ENCODE results near the gene ARHGEF2.
"Not testable (repeated sequence)": the region's sequence is repeated elsewhere in the genome, so short reads cannot be mapped to it uniquely, and the experiment has no call there.

The ARHGEF2 gene

GRCh38 chr1:155942578-155943141, 35.7 kb downstream of the ARHGEF2 start:
- no peak for DNase-seq (ENCODE audit: low spot score)

DNA sequence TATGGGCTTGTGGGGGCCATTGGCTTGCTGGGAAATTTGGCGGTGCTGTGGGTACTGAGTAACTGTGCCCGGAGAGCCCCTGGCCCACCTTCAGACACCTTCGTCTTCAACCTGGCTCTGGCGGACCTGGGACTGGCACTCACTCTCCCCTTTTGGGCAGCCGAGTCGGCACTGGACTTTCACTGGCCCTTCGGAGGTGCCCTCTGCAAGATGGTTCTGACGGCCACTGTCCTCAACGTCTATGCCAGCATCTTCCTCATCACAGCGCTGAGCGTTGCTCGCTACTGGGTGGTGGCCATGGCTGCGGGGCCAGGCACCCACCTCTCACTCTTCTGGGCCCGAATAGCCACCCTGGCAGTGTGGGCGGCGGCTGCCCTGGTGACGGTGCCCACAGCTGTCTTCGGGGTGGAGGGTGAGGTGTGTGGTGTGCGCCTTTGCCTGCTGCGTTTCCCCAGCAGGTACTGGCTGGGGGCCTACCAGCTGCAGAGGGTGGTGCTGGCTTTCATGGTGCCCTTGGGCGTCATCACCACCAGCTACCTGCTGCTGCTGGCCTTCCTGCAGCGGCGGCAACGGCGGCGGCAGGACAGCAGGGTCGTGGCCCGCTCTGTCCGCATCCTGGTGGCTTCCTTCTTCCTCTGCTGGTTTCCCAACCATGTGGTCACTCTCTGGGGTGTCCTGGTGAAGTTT, 36.4 kb downstream of the ARHGEF2 start:
- no peak for DNase-seq (ENCODE audit: low spot score)

- no peak for DNase-seq (ENCODE audit: low spot score)
Measured at GRCh38 chr1:155940993-155941844, 37.1 kb downstream of the ARHGEF2 start, which contains the start of gene RXFP4. Gene RXFP4 (plus strand): TSS chr1:155941638. CDS start chr1:155941710, 72 bp downstream.

DNA sequence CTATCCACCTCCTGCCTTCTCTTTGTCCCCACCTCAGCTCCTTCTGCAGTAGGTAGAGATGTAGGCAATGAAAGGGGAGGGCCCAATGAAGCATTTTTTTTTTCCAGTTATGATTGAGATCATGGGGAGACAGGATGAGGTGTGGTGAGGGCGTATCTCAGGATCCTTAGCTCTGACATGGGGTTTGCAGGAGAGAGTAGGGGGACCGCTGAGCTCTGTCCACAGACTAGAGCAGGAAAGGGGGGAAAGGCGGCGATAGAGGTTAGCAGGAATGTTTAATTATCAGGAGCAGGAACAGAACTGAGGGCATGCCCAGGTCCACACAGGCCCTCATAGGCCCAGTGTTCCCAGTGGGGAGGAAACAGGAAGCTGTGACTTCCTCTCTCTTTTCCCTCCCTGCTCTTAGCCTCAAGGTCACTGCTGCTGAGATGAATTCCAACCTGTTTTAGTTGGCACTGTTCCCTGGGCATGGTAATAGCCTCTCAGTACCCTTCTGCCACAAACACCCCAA, 37.8 kb downstream of the ARHGEF2 start:
- no peak for DNase-seq (ENCODE audit: low spot score)

- peak; percentile 74 for DNase-seq (ENCODE audit: low spot score)
Measured at GRCh38 chr1:155938220-155938627, 40.1 kb downstream of the ARHGEF2 start.

DNA sequence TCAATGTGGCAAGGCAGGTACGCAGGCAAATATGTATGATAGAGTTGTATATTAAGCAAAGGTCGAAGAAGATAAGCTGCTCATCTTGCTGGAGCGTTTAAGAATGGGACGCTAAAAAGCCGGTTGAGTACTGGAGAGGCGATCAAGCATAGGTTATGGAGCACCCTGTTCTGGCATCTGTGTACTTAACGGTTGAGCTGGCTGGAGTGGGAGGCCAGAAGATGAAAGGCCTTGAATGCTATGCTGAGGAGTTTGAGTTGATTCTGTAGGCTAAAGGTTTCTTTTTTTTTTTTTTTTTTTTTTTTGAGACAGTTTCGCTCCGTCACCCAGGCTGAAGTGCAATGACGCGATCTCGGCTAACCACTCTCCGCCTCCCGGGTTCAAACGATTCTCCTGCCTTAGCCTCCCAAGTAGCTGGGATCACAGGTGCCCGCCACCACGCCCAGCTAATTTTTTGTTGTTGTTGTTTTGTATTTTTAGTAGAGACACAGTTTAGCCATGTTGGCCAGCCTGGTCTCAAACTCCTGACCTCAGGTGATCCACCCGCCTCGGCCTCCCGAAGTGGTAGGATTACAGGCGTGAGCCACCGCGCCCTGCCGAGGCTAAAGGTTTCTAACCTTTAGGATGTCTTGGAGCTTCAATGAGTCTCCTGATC, 43.3 kb downstream of the ARHGEF2 start:
- DNase-seq (ENCODE audit: low spot score) = no peak

GRCh38 chr1:155934097-155934935, 44.0 kb downstream of the ARHGEF2 start, which contains the start of gene KHDC4:
Gene KHDC4 (minus strand): TSS chr1:155934413. CDS start chr1:155934373, 40 bp downstream.
- DNase-seq (ENCODE audit: low spot score) = peak; percentile 98

DNA sequence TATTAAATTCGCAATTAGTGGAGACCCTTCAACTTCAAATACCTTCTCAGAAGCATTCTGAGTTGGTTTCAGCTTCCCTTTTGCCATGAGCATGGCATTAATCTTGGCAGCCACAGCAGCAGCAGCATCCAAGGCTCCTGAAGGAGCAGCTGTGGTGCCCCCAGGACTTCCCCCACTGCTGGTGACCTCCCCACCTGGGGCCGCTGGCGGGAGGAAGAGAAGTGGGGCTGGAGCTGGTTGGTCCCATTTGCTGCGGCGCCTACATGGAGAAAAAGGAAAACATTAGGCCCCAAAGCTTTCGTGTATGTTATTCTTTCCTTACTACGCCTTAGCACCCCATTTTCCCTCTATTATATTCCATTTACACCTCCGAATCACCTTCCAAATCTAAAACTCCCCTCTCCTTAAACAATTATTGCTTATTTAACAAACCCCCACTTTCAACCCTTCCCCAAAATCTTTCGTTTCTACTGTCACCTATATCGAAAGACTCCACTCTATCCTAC, 44.7 kb downstream of the ARHGEF2 start:
- DNase-seq (ENCODE audit: low spot score) = no peak

DNA sequence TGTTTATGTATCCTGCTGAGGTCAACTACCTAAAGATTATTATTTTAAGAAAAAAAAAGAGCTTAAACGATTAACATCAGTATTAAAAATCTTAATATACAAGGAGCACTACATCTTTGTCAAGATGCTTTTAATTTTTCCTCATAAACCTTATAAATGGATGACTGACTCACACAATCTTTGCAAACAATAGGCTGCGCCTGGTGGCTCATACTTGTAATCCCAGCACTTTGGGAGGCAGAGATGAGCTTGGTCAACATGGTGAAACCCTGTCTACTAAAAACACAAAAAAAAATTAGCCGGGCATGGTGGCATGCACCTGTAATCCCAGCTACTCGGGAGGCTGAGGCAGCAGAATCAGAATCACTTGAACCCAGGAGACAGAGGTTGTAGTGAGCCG, 45.9 kb downstream of the ARHGEF2 start:
- no peak for DNase-seq (ENCODE audit: low spot score)

DNA sequence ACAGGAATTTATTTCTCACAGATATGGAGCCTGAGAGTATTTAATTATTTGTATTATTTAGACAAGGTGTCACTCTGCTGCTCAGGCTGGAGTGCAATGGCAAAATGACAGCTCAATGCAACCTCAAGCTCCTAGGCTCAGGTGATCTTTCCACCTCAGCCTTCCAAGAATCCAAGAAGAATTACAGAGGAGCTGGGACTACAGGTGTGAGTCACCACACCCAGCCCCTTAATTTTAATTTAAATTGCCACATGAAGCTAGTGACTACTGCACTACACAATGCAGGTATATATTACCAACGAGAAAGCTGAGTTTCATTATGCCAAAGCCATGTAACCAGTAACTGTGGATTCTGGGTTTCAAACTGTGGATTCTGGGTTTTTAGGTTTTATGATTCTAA, 46.3 kb downstream of the ARHGEF2 start:
- no peak for DNase-seq (ENCODE audit: low spot score)

- no peak for DNase-seq (ENCODE audit: low spot score)
Measured at GRCh38 chr1:155931332-155932038, 46.9 kb downstream of the ARHGEF2 start.

- not testable (repeated sequence) for DNase-seq (ENCODE audit: low spot score)
Measured at GRCh38 chr1:155930725-155931124, 47.6 kb downstream of the ARHGEF2 start.

DNA sequence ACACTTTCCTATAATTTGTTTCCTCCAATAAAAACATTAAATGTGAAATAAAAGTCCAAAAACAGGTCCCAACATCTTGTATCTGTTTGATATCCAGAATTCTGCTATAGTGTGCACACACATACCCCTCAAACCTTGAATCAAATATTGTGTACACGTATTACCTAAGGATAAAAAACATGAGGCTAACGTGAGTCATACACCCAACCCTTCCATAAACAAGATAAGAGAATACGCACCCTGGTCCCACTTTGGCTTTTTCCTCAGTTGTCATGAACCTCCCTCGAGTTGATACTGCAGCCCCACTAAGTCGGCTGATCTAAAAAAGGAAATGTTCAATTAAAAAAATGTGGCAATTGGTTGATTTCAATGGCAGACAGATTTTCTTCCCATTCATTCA, 49.3 kb downstream of the ARHGEF2 start:
- DNase-seq (ENCODE audit: low spot score) = no peak

GRCh38 chr1:155925506-155925905, 52.8 kb downstream of the ARHGEF2 start:
- no peak for DNase-seq (ENCODE audit: low spot score)

- DNase-seq (ENCODE audit: low spot score) = no peak
Measured at GRCh38 chr1:155920717-155921116, 57.6 kb downstream of the ARHGEF2 start.

DNA sequence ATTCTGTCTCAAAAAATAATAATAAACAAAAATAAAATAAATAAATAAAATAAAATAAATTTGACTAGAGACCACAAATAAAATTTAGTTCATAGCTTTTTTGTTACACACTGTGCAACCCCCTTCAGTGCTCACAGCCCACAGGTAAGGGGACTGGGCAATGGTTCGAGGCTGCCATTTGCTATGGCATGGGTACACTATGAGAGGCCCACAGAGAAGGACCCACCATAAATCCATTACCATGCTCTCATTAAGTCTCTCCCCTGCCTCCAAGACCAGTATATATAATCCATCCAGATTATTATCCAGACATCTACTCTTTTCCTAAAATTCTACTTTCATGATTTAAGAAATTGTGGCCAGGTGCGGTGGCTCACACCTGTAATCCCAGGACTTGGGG, 58.5 kb downstream of the ARHGEF2 start:
- no peak for DNase-seq (ENCODE audit: low spot score)

- DNase-seq (ENCODE audit: low spot score) = no peak
Measured at GRCh38 chr1:155918660-155919059, 59.7 kb downstream of the ARHGEF2 start.

GRCh38 chr1:155913969-155914757, 64.2 kb downstream of the ARHGEF2 start:
- DNase-seq (ENCODE audit: low spot score) = no peak

GRCh38 chr1:155912056-155912536, 66.3 kb downstream of the ARHGEF2 start:
- DNase-seq (ENCODE audit: low spot score) = no peak

All from COLO829 (cell line).